Astrocyte of the cerebellum (primary cell): ENCODE data around the gene DCBLD2.

Experiments used
- DNase-seq: peaks from one replicate; pipeline ENCODE4 v3.0.0-alpha.2; 2011; ENCODE audit warnings: low read depth
- H3K4me3 ChIP-seq: 2 replicates; pipeline ENCODE4 v1.5.1; 2011; ENCODE audit warnings: mild to moderate bottlenecking, low read depth, low read length, moderate library complexity
- in situ Hi-C: cut with HindIII; loops from 2 replicates; pipeline ENCODE4 v1.10.0; 2017; ENCODE audit warnings: low sequenced_read_pairs
- TF ChIP-seq, protein P1 (sequence below): IDR thresholded peaks from 2 replicates; pipeline ENCODE4 v1.5.1; 2012; ENCODE audit warnings: low read length, low read depth, moderate library complexity, mild to moderate bottlenecking; ENCODE audit errors: missing control alignments

DCBLD2 gene

DNA sequence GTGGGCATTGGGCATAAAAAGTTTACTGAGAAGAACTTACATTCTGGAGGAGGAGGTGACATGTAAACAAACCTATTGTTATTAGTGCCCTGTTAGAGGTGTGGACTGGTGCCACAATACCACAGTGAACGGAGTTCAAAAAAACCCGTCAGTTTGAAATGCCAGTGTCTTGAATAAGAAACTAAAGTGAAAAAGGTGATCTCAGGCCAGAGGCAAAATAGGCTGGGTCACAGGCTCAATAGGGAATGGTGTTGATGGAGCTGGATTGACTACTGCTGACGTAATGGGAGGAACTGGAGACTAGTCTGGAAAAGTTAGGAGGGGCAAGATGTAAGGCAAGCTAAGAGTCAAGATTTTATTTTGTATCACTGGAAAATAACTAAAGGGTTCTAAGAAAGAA is 1.6 kb upstream of the DCBLD2 start:
- TF ChIP-seq, protein P1, sequence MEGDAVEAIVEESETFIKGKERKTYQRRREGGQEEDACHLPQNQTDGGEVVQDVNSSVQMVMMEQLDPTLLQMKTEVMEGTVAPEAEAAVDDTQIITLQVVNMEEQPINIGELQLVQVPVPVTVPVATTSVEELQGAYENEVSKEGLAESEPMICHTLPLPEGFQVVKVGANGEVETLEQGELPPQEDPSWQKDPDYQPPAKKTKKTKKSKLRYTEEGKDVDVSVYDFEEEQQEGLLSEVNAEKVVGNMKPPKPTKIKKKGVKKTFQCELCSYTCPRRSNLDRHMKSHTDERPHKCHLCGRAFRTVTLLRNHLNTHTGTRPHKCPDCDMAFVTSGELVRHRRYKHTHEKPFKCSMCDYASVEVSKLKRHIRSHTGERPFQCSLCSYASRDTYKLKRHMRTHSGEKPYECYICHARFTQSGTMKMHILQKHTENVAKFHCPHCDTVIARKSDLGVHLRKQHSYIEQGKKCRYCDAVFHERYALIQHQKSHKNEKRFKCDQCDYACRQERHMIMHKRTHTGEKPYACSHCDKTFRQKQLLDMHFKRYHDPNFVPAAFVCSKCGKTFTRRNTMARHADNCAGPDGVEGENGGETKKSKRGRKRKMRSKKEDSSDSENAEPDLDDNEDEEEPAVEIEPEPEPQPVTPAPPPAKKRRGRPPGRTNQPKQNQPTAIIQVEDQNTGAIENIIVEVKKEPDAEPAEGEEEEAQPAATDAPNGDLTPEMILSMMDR, result no peak
- no peak for DNase-seq
- H3K4me3 ChIP-seq, result no peak overlapping the region
- in situ Hi-C loops, result no loop called here

DNA sequence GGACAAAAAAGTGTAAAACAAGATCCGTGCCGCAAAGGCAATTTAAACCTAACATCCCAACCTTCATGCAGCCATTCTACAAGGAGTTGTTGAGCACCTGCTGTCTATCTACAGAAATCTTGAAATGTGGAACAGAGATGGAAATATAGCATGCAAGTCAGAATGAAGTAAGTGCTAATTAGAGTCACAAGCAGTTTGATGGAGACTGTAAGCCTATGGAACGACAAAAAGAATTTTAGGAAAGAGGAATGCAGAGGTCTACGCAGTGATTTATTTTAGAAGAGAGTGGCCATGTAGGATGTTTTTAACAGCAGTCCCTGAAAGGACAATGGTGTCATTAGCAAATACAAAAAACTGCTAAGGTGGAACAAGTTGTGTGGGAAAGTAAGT is 851 bp upstream of the DCBLD2 start:
- no peak for DNase-seq
- in situ Hi-C loops, result no loop called here
- peak overlapping the region; percentile 43 for H3K4me3 ChIP-seq
- TF ChIP-seq, protein P1, result no peak

DNA sequence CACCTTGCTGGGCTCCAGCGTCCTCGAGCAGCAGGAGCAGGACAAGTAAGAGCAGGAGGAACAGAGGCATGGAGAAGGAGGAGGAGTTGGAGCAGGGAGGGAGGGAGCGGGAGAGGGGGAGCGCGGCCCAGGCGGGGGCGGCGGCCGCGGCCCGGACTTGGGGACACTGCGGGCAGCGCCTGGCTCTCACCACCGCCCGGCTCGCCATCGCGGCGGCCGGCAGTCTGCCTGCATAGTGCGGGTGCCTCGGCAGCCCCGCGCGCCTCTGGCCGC is 440 bp downstream of the DCBLD2 start:
- in situ Hi-C loops, result no loop called here
- no peak for DNase-seq
- TF ChIP-seq, protein P1, result no peak
- peak overlapping the region; percentile 95 for H3K4me3 ChIP-seq

DNA sequence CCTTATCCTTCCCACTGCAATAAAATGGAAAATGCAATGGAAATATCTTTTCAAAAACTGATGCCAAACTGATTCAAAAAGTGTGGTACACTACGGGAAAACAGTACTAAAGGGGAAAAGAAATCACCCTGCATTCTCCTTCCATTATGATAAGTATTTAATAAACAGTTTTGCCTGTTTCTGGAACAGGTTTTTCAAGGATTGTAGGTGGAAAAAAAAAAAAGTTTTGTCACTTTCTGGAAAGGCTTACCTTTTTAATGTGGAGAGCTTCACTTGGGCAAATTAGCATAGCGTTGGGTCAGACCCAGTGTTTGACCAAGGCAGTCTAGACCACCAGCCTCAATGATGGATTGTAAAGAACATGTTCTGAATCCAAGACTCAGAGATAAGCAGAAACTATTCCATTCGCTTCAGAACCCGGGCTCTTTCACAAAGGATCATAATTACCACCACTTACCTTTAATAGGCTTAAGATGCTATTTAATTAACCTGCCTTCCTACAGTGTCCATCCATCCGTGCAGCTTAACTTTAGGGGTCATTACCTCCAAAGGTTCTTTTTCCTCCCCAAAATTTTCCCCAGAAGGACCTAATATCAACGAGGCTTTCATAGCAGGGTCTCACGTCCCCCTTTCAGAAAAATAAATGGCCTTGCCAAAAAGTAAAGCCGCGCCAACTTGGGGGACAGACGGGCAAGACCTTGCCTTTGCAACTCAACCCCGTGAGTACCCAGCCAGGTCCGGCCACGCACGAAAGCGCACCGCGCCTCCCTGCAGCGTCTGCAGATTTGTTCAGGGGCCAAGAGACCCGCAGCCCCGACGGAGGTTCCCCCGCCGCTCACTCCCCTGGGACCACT is 1.0 kb downstream of the DCBLD2 start:
- in situ Hi-C loops, result no loop called here
- DNase-seq, result no peak
- peak overlapping the region; percentile 95 for H3K4me3 ChIP-seq
- TF ChIP-seq, protein P1, result no peak

DNA sequence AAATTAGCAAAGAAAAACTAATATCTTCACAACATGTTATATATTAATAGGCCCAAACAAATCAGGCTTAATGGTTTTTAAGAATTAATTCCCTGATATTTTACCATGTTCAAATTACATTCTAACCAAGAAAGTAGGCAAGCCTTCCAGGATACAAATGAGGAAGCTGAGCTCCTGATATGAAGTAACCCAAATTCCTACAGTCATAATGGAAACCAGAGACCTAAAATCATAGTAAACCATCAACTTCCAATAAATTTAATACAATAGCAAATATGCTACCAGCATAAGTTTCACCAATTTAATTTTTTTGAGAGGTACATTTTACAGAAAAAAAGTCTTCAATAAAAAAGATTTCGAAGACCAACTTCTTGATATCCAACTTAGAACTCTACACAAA is 3.8 kb downstream of the DCBLD2 start:
- DNase-seq, result no peak
- peak overlapping the region; percentile 95 for H3K4me3 ChIP-seq
- TF ChIP-seq, protein P1, result no peak
- in situ Hi-C loops, result loop anchor here (5.0 kb wide), 1 partner anchor 85 kb away; no protein-coding TSS in a partner anchor

DNA sequence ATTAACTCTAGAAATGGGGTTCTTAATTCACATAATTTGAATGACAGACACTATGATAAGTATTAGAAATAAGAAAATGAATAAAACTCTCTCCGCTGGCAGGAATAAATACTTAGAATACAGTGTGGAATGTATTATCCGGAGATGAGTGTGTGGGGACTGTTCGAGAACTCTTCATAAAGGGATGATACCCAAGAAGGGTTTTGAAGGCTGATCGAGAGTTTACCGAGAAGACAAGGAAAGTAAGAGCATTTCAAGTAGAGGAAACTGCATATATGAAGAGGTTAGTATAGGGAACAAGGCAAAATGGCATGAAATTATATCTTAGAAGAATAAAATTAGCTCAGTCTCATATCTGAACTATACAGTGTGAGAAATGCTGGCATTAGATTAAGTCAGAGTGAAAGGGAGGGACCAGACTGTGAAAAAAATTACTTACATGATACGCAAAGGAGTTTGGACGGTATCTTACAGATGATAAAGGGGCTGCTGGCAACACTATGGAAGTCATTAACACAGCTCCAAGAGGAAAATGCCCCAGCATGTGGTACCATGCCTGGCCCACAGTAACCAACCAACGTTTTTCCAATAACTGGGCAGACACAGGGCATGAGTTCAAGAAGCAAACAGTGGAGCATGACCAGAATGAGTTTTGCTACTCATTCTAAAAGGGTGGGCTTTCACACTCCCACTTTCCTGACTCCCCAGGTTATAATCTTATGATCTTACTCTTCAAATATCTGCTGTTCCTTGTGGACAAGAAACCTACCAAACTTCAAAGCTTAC is 6.5 kb downstream of the DCBLD2 start:
- in situ Hi-C loops, result loop anchor here (5.0 kb wide), 1 partner anchor 87 kb away; no protein-coding TSS in a partner anchor
- H3K4me3 ChIP-seq, result peak overlapping the region; percentile 95
- TF ChIP-seq, protein P1, result no peak
- DNase-seq, result no peak
